Activated CD8-positive, alpha-beta T cell treated with anti-CD3 and anti-CD28 coated beads for 36 hours (primary cell): ENCODE results near the gene COPS9. TPM values are rescaled to one million over a fixed set of nuclear protein-coding genes. Genes with fewer than 3 reads are reported as not detected.

ENCODE experiments used
- ATAC-seq: fragments of 200-7000 bp; cut with Tn5 transposase; one replicate; pipeline ENCODE4 v1.10.0; 2021; ENCODE audit warnings: mild to moderate bottlenecking, moderate library complexity
- CTCF ChIA-PET: fragments of 350-600 bp; sonication (Branson Sonifier 250); formaldehyde crosslinking; loops from one replicate; lab custom pipeline; 2021; ENCODE audit warnings: antibody characterized with exemption; lab: Charles Lee
- POLR2A ChIA-PET: fragments of 350-600 bp; sonication (Branson Sonifier 250); formaldehyde crosslinking; loops from one replicate; lab custom pipeline; 2021; ENCODE audit warnings: antibody characterized with exemption; lab: Charles Lee
- DNase-seq: peaks from one replicate; pipeline ENCODE4 v3.0.0-alpha.2; 2020
- H3K27ac Mint-ChIP-seq: one replicate; pipeline ENCODE4 v1.8.0; 2021; ENCODE audit warnings: mild to moderate bottlenecking, mixed read lengths
- H3K27me3 Mint-ChIP-seq: one replicate; pipeline ENCODE4 v1.8.0; 2021; ENCODE audit warnings: mixed read lengths
- H3K36me3 Mint-ChIP-seq: one replicate; pipeline ENCODE4 v1.8.0; 2021; ENCODE audit warnings: low read depth, mixed read lengths
- H3K4me1 Mint-ChIP-seq: one replicate; pipeline ENCODE4 v1.8.0; 2021; ENCODE audit warnings: low read depth, mixed read lengths
- H3K4me3 Mint-ChIP-seq: one replicate; pipeline ENCODE4 v1.8.0; 2021; ENCODE audit warnings: mild to moderate bottlenecking, moderate library complexity, mixed read lengths
- H3K9me3 Mint-ChIP-seq: one replicate; pipeline ENCODE4 v1.8.0; 2021; ENCODE audit warnings: mixed read lengths
- intact Hi-C: fragments of 100-400 bp; cut with micrococcal nuclease; formaldehyde crosslinking; loops from one replicate; pipeline ENCODE4 v1.10.0; 2022
- total RNA-seq, 2 experiments: library from RNA; stranded (reverse); gene quantifications; one replicate each; pipeline ENCODE4 v1.2.3, GENCODE V29; 2021
- TF ChIP-seq, protein P1 (sequence below): fragments of 200-600 bp; IDR thresholded peaks from one replicate; pipeline ENCODE4 v1.8.0; 2022; ENCODE audit warnings: antibody characterized with exemption, mild to moderate bottlenecking

Gene COPS9
- total RNA-seq, 2 experiments from 2014 or later: 107 to 120 TPM

DNA sequence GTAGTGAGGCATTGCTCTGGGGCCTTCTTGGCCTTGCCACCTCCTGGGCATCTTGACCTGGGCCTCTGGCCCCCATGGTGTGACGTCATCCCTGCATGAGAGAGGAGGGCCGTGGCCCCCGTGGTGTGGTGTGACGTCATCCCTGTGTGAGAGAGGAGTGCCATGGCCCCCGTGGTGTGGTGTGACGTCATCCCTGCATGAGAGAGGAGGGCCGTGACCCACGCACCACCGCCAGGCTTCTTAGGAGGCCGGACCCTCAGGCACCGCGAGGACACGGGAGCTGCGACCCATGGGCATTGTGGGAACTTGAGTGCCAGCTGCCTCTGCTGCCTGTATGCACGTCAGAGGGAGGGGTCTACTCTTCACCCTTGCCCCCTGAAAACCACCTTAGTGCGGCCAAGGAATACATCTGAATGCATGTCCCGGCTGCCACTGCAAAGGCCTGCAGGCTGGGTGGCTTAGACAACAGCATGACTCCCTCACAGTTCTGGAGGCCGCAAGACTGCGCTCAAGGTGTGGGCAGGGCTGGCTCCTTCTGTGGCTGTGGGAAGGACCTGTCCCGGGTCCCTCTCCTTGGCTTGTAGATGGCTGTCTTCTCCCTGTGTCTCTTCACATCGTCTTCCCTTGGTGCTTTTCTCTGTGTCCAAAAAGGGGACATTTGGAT is 25.1 kb upstream of the COPS9 start:
- DNase-seq (no peak), ATAC-seq (no peak)
- TF ChIP-seq, protein P1, sequence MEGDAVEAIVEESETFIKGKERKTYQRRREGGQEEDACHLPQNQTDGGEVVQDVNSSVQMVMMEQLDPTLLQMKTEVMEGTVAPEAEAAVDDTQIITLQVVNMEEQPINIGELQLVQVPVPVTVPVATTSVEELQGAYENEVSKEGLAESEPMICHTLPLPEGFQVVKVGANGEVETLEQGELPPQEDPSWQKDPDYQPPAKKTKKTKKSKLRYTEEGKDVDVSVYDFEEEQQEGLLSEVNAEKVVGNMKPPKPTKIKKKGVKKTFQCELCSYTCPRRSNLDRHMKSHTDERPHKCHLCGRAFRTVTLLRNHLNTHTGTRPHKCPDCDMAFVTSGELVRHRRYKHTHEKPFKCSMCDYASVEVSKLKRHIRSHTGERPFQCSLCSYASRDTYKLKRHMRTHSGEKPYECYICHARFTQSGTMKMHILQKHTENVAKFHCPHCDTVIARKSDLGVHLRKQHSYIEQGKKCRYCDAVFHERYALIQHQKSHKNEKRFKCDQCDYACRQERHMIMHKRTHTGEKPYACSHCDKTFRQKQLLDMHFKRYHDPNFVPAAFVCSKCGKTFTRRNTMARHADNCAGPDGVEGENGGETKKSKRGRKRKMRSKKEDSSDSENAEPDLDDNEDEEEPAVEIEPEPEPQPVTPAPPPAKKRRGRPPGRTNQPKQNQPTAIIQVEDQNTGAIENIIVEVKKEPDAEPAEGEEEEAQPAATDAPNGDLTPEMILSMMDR: no peak
- Mint-ChIP-seq H3K36me3 (no peaks in the 10 kb centered on the region), H3K4me1 (no peaks in the 10 kb centered on the region), H3K27me3 (peaks cover 3% of the 10 kb centered on the region), H3K9me3 (no peaks in the 10 kb centered on the region), H3K27ac (no peak overlapping the region), H3K4me3 (no peak overlapping the region)
- ChIA-PET POLR2A (no interaction called here), CTCF (no interaction called here)
- intact Hi-C loops: no loop called here

DNA sequence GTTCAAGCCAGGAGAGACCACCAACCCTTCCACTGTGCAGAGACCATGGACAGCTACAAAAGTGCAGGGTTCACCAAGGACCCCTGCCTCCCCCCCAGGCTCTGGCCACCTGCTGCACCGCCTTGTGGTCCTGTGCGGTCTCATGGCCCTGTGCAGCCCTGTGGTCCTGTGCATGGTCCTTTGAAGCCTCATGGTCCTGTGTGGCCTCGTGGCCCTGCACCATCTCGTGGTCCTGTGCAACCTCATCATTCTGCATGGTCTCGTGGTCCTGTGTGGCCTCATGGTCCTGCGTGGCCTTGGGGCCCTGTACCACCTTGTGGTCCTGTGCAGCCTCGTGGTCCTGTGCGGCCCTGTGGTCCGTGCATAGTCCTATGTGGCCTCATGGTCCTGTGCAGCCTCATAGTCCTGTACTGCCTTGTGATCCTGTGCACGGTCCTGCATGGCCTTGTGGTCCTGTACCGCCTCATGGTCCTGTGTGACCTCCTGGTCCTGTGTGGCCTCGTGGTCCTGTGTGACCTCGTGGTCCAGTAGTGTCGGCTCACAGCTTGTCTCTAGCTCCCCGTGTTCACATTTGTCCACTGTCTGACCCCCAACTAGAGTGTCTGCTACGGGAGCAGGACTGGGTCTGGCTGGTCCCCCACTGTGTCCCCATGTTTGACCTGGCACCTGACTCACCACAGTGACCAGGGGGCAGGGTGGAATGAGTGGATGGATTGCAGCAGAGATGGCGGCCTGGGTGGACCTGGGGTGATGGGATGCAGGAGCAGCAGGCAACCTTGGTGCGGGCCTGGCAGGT is 24.4 kb upstream of the COPS9 start:
- H3K27me3 Mint-ChIP-seq: peaks cover 3% of the 10 kb centered on the region
- H3K36me3 Mint-ChIP-seq: no peaks in the 10 kb centered on the region
- H3K9me3 Mint-ChIP-seq: no peaks in the 10 kb centered on the region
- intact Hi-C loops: no loop called here
- H3K4me1 Mint-ChIP-seq: no peaks in the 10 kb centered on the region
- no peak overlapping the region for H3K4me3 Mint-ChIP-seq
- no peak overlapping the region for H3K27ac Mint-ChIP-seq
- CTCF ChIA-PET: no interaction called here
- TF ChIP-seq, protein P1: no peak
- POLR2A ChIA-PET: no interaction called here
- ATAC-seq (no peak), DNase-seq (no peak)

DNA sequence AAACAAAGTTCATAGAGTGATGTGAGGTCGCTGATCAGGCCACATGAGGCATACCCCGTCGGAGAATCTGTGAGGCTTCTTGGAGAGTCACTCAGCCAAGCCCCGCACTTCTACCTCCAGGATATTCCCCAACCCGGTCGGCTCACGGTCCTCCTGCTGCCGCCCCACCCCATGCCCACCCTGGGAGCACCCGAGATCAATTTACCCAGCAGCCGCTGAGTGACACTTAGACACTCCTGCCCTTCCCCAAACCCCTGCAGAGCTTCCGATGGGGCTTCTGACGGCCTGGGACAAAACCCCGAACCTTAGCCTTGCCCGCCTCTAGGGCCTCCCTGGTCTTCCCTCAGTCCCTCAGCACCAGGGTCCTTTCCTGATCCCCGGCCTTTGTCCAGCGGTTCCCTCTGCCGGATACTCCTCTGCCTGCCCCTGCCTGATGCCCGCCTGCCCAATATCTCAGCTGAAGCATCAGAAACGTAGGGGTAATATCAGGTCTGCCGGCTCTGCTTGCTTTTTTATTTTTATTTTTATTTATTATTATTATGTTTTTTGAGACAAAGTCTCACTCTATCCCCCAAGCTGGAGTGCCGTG is 23.2 kb upstream of the COPS9 start:
- TF ChIP-seq, protein P1: no peak
- Mint-ChIP-seq H3K4me1 (no peaks in the 10 kb centered on the region), H3K27ac (no peak overlapping the region), H3K9me3 (no peaks in the 10 kb centered on the region), H3K4me3 (no peak overlapping the region), H3K36me3 (no peaks in the 10 kb centered on the region), H3K27me3 (peaks cover 3% of the 10 kb centered on the region)
- ChIA-PET POLR2A (no interaction called here), CTCF (no interaction called here)
- intact Hi-C loops: no loop called here
- DNase-seq (no peak), ATAC-seq (no peak)

DNA sequence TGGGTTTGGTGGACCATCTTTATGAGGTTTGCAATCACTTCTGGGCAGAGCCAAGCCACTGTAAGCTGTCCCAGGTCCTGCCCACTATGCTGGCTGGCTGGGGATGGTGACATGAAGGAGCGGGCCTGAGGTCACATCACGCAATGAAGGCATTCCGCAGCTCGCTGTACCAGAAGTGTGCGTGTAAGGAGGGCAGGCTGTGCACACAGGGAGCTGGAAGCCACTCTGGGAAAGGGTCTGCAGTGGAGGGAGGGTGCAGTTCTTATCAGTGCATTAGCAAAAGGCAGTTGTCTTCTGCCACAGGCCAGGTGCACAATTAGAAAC is 21.0 kb upstream of the COPS9 start:
- ChIA-PET POLR2A (no interaction called here), CTCF (interaction anchor here (1.2 kb wide), 1 partner anchor 13 kb away, joined by 3 read pairs; no protein-coding TSS in a partner anchor)
- H3K9me3 Mint-ChIP-seq: no peaks in the 10 kb centered on the region
- no peak overlapping the region for H3K27ac Mint-ChIP-seq
- TF ChIP-seq, protein P1: no peak
- no peak overlapping the region for H3K4me3 Mint-ChIP-seq
- no peaks in the 10 kb centered on the region for H3K4me1 Mint-ChIP-seq
- no peaks in the 10 kb centered on the region for H3K36me3 Mint-ChIP-seq
- peaks cover 3% of the 10 kb centered on the region for H3K27me3 Mint-ChIP-seq
- no peak for ATAC-seq
- no peak for DNase-seq
- intact Hi-C loops: no loop called here
